Stimulated activated naive CD4-positive, alpha-beta T cell (primary cell): ENCODE measurements around the gene ASB18.

Source experiments
- DNase-seq, 6 experiments: peaks; one replicate each; lab custom pipeline; 2025; lab: John Stamatoyannopoulos, UW

The ASB18 gene

GRCh38 chr2:236241181-236242056 lies 22.8 kb downstream of the ASB18 start:
- no peak for DNase-seq

- DNase-seq, result no peak
Observed at GRCh38 chr2:236240228-236240990, 23.8 kb downstream of the ASB18 start.

GRCh38 chr2:236239276-236240065 lies 24.7 kb downstream of the ASB18 start:
- DNase-seq, result no peak

- no peak for DNase-seq
Observed at GRCh38 chr2:236238751-236239150, 25.5 kb downstream of the ASB18 start.

- no peak for DNase-seq
Observed at GRCh38 chr2:236237468-236238190, 26.6 kb downstream of the ASB18 start.

- DNase-seq, result no peak
Observed at GRCh38 chr2:236236559-236237452, 27.4 kb downstream of the ASB18 start.

GRCh38 chr2:236229186-236229585 lies 35.0 kb downstream of the ASB18 start:
- no peak for DNase-seq

- DNase-seq, result no peak
Observed at GRCh38 chr2:236223675-236224074, 40.5 kb downstream of the ASB18 start.

- DNase-seq, result no peak
Observed at GRCh38 chr2:236221798-236222197, 42.4 kb downstream of the ASB18 start.

- no peak for DNase-seq
Observed at GRCh38 chr2:236219411-236219810, 44.8 kb downstream of the ASB18 start.

GRCh38 chr2:236217926-236218325 lies 46.3 kb downstream of the ASB18 start:
- DNase-seq, result no peak

GRCh38 chr2:236216711-236217110 lies 47.5 kb downstream of the ASB18 start:
- no peak for DNase-seq

- no peak for DNase-seq
Observed at GRCh38 chr2:236215761-236216333, 48.4 kb downstream of the ASB18 start.

- DNase-seq, result no peak
Observed at GRCh38 chr2:236215196-236215595, 49.0 kb downstream of the ASB18 start.

- no peak for DNase-seq
Observed at GRCh38 chr2:236214376-236214995, 49.7 kb downstream of the ASB18 start.

- DNase-seq, result no peak
Observed at GRCh38 chr2:236211296-236211695, 52.9 kb downstream of the ASB18 start.

- DNase-seq, result no peak
Observed at GRCh38 chr2:236210536-236210935, 53.7 kb downstream of the ASB18 start.

GRCh38 chr2:236209996-236210395 lies 54.2 kb downstream of the ASB18 start:
- no peak for DNase-seq

GRCh38 chr2:236209535-236209934 lies 54.7 kb downstream of the ASB18 start:
- no peak for DNase-seq
